HepG2 (cell line): Measurements from ENCODE around the gene ALG14. TPM values are rescaled to one million over a fixed set of nuclear protein-coding genes. Genes with fewer than 3 reads are reported as not detected.

Experiments
- ATAC-seq: fragments of 200-7000 bp; cut with Tn5 transposase; 3 replicates; pipeline ENCODE4 v1.9.1; 2020; ENCODE audit warnings: mild to moderate bottlenecking, moderate library complexity
- BruUV-seq: library from RNA; stranded (reverse); fragments of 400-500 nt; replicated peaks from 2 replicates; lab custom pipeline; 2021; lab: Mats Ljungman, UMichigan
- CTCF ChIA-PET: fragments of 300-600 bp; formaldehyde crosslinking; extraction: SDS; loops from one replicate; lab custom pipeline; 2021; ENCODE audit warnings: low total read pairs, inconsistent platforms, low intra/inter-chr PET ratio; lab: Yijun Ruan, JAX
- POLR2A ChIA-PET: fragments of 350-600 bp; sonication (Branson Sonifier 250); formaldehyde crosslinking; loops from one replicate; lab custom pipeline; 2020; ENCODE audit warnings: antibody characterized with exemption, inconsistent platforms; lab: Yijun Ruan, JAX
- DNase-seq: peaks from one replicate; pipeline ENCODE4 v3.0.0-alpha.2; 2015; ENCODE audit warnings: low spot score
- FAIRE-seq: peaks from 3 replicates; lab custom pipeline; 2011; peaks lifted over from hg19 to GRCh38; lab: Jason Lieb, UNC
- H2AFZ ChIP-seq: one replicate; pipeline ENCODE4 v1.6.1; 2011; ENCODE audit warnings: low read length, inconsistent platforms
- H3K27ac ChIP-seq: fragments of 300-600 bp; 3 replicates; pipeline ENCODE4 v1.8.0; 2011; ENCODE audit warnings: mixed run types, mild to moderate bottlenecking, mixed read lengths, low read length, inconsistent platforms; ENCODE audit not compliant: insufficient read depth; ENCODE audit errors: extremely low read length
- H3K27me3 ChIP-seq, 2 experiments: fragments of 200-600 bp in 1 of 2; 2 replicates in 1 of 2; 3 replicates in 1 of 2; pipeline versions ENCODE4 v1.6.0 to v1.8.0; 2011; ENCODE audit warnings: low read length in 2 of 2, mild to moderate bottlenecking in 2 of 2, moderate library complexity in 2 of 2, inconsistent platforms in 1 of 2; ENCODE audit not compliant: insufficient read depth in 2 of 2, control insufficient read depth in 1 of 2
- H3K36me3 ChIP-seq, 2 experiments: fragments of 200-600 bp in 1 of 2; replicated peaks in 1 of 2; 2 replicates in 1 of 2; 3 replicates in 1 of 2; pipeline versions ENCODE4 v1.5.1 to v1.8.0; 2011; ENCODE audit warnings: low read length in 2 of 2, inconsistent platforms in 1 of 2; ENCODE audit not compliant: insufficient read depth in 2 of 2, control insufficient read depth in 1 of 2
- H3K4me1 ChIP-seq: 2 replicates; pipeline ENCODE4 v1.5.1; 2012; ENCODE audit warnings: low read length, inconsistent platforms; ENCODE audit not compliant: insufficient read depth
- H3K4me2 ChIP-seq: 2 replicates; pipeline ENCODE4 v1.6.0; 2011; ENCODE audit warnings: low read depth, low read length, inconsistent platforms
- H3K4me3 ChIP-seq, 3 experiments: fragments of 200-600 bp in 1 of 3; sonication (generic), shearing (Covaris generic) in 1 of 3; replicated peaks in 1 of 3; 2 replicates each; pipeline ENCODE4 v1.5.1; 2011 to 2016; ENCODE audit warnings: low read length in 3 of 3, inconsistent platforms in 2 of 3, low read depth in 2 of 3, mild to moderate bottlenecking in 2 of 3, control low read depth in 1 of 3, mixed read lengths in 1 of 3; ENCODE audit not compliant: insufficient read depth in 1 of 3
- H3K79me2 ChIP-seq: one replicate; pipeline ENCODE4 v1.6.1; 2011; ENCODE audit warnings: low read length, inconsistent platforms; ENCODE audit not compliant: insufficient read depth
- H3K9ac ChIP-seq: 2 replicates; pipeline ENCODE4 v1.6.0; 2011; ENCODE audit warnings: mild to moderate bottlenecking, low read depth, low read length, inconsistent platforms; ENCODE audit not compliant: insufficient read depth
- H3K9me3 ChIP-seq: 2 replicates; pipeline ENCODE4 v1.5.1; 2012; ENCODE audit warnings: mild to moderate bottlenecking, low read length
- H4K20me1 ChIP-seq: 2 replicates; pipeline ENCODE4 v1.6.0; 2011; ENCODE audit warnings: inconsistent platforms, mild to moderate bottlenecking, low read length, moderate library complexity; ENCODE audit not compliant: insufficient read depth
- AGO1 ChIP-seq: fragments of 200-400 bp; formaldehyde crosslinking; IDR thresholded peaks from 2 replicates; pipeline ENCODE4 v1.6.1; 2017; ENCODE audit warnings: mild to moderate bottlenecking, low read depth, low read length, moderate library complexity; ENCODE audit not compliant: poor library complexity, severe bottlenecking
- ARID2 ChIP-seq: sonication (generic); formaldehyde crosslinking; IDR thresholded peaks from 2 replicates; pipeline ENCODE4 v1.8.1; 2022; ENCODE audit warnings: mild to moderate bottlenecking, missing genetic modification reagents, borderline replicate concordance
- NFKB2 ChIP-seq: sonication (generic); formaldehyde crosslinking; IDR thresholded peaks from 2 replicates; pipeline ENCODE4 v1.4.0; 2020; ENCODE audit warnings: missing genetic modification reagents, borderline replicate concordance
- RCOR2 ChIP-seq: IDR thresholded peaks from 2 replicates; pipeline ENCODE4 v1.6.1; 2016; ENCODE audit warnings: missing biosample characterization, missing genetic modification reagents
- U2AF2 ChIP-seq: fragments of 200-400 bp; formaldehyde crosslinking; IDR thresholded peaks from 2 replicates; pipeline ENCODE4 v1.6.1; 2017; ENCODE audit warnings: low read depth, mild to moderate bottlenecking, low read length
- ZKSCAN1 ChIP-seq: fragments of 150-350 bp; IDR thresholded peaks from 2 replicates; pipeline ENCODE4 v1.6.1; 2014; ENCODE audit warnings: low read length
- ZKSCAN5 ChIP-seq: sonication (generic); formaldehyde crosslinking; IDR thresholded peaks from 2 replicates; pipeline ENCODE4 v1.5.1; 2020; ENCODE audit warnings: mild to moderate bottlenecking, missing genetic modification reagents
- ZNF713 ChIP-seq: sonication (generic); formaldehyde crosslinking; IDR thresholded peaks from 2 replicates; pipeline ENCODE4 v1.4.0; 2020; ENCODE audit warnings: mild to moderate bottlenecking, missing genetic modification reagents
- WGBS: methylation state at CpG from one replicate; pipeline ENCODE4 v1.1.6; 2017; ENCODE audit warnings: low lambda C conversion rate; 5-methylcytosine and 5-hydroxymethylcytosine counted together
- in situ Hi-C: cut with HindIII; loops from 2 replicates; pipeline ENCODE4 v1.10.0; 2017; ENCODE audit warnings: low pct_unique_long_range_greater_than_20kb; ENCODE audit not compliant: extremely low pct_ligation_motif_present
- intact Hi-C: fragments of 100-400 bp; cut with micrococcal nuclease; formaldehyde crosslinking; loops from one replicate; pipeline ENCODE4 v1.10.0; 2022; ENCODE audit not compliant: unreplicated experiment
- polyA plus RNA-seq, 8 experiments: library from polyadenylated mRNA; depleted of rRNA in 3 of 8; stranded (reverse) in 7 of 8; unstranded in 1 of 8; fragments of >200 nt; fragmentation: Illumina TruSeq in 4 of 8; extraction: Trizol in 4 of 8; gene quantifications; 2 replicates each; pipeline versions ENCODE4 v1.2.1 to v1.2.3, GENCODE V29; 2011 to 2016; ENCODE audit warnings: low read depth in 4 of 8, missing spikeins in 1 of 8, mixed read lengths in 1 of 8; ENCODE audit not compliant: insufficient read depth in 1 of 8
- total RNA-seq, 5 experiments: library from RNA; depleted of rRNA; stranded (reverse); fragments of >200 nt; fragmentation: Illumina TruSeq; extraction: Trizol; gene quantifications; 2 replicates each; pipeline ENCODE4 v1.2.3, GENCODE V29; 2016; ENCODE audit warnings: low read depth in 1 of 5
- TF ChIP-seq, protein P1 (sequence below): sonication (generic); formaldehyde crosslinking; IDR thresholded peaks from 2 replicates; pipeline ENCODE4 v1.4.0; 2020; ENCODE audit warnings: missing genetic modification reagents

Gene ALG14
- total and polyA plus RNA-seq, 2 of the 13 experiments (the other 11 are each of a cell fraction or from before 2014, with no cell fraction given), result 4.5 to 12.7 TPM

GRCh38 chr1:95021805-95022643 is 50.7 kb downstream of the ALG14 start:
- Histone ChIP-seq H4K20me1 (no peaks in the 10 kb centered on the region), H3K4me2 (no peak overlapping the region), H3K9ac (no peak overlapping the region), H3K4me1 (peaks cover 35% of the 10 kb centered on the region), H3K27ac (no peak overlapping the region), H3K4me3 (no peak overlapping the region), H2AFZ (no peak overlapping the region), H3K9me3 (no peaks in the 10 kb centered on the region), H3K36me3 (no peaks in the 10 kb centered on the region), H3K79me2 (no peaks in the 10 kb centered on the region), H3K27me3 (no peaks in the 10 kb centered on the region)
- DNase-seq, result no peak
- POLR2A ChIA-PET, result no interaction called here
- CTCF ChIA-PET, result no interaction called here
- ATAC-seq, result no peak
- TF ChIP-seq ZKSCAN5 (CRISPR knock-in tag), result no peak
- TF ChIP-seq ARID2 (CRISPR knock-in tag), result no peak
- no peak for TF ChIP-seq U2AF2
- TF ChIP-seq, protein P1, sequence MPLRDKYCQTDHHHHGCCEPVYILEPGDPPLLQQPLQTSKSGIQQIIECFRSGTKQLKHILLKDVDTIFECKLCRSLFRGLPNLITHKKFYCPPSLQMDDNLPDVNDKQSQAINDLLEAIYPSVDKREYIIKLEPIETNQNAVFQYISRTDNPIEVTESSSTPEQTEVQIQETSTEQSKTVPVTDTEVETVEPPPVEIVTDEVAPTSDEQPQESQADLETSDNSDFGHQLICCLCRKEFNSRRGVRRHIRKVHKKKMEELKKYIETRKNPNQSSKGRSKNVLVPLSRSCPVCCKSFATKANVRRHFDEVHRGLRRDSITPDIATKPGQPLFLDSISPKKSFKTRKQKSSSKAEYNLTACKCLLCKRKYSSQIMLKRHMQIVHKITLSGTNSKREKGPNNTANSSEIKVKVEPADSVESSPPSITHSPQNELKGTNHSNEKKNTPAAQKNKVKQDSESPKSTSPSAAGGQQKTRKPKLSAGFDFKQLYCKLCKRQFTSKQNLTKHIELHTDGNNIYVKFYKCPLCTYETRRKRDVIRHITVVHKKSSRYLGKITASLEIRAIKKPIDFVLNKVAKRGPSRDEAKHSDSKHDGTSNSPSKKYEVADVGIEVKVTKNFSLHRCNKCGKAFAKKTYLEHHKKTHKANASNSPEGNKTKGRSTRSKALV (CRISPR knock-in tag), result no peak
- in situ Hi-C loops (no loop called here), intact Hi-C loops (no loop called here)
- WGBS, result 92% methylated on average over 7 of the region's 7 CpGs
- FAIRE-seq, result no peak
- no TSS peak for BruUV-seq

- DNase-seq (no peak), ATAC-seq (no peak), FAIRE-seq (no peak)
- H3K36me3 ChIP-seq, result no peaks in the 10 kb centered on the region
- WGBS, result 100% methylated on average over 4 of the region's 4 CpGs
- POLR2A ChIA-PET, result no interaction called here
- H3K27me3 ChIP-seq, result no peaks in the 10 kb centered on the region
- intact Hi-C loops (no loop called here), in situ Hi-C loops (no loop called here)
- TF ChIP-seq ZKSCAN1 (no peak), ZNF713 (CRISPR knock-in tag) (no peak), RCOR2 (CRISPR knock-in tag) (no peak), AGO1 (no peak), NFKB2 (no peak)
- H4K20me1 ChIP-seq, result no peaks in the 10 kb centered on the region
- no peak overlapping the region for H2AFZ ChIP-seq
- CTCF ChIA-PET, result no interaction called here
- H3K9me3 ChIP-seq, result no peaks in the 10 kb centered on the region
- no peak overlapping the region for H3K9ac ChIP-seq
- no peak overlapping the region for H3K27ac ChIP-seq
- H3K4me3 ChIP-seq, result no peak overlapping the region
- H3K4me2 ChIP-seq, result no peak overlapping the region
- peaks cover 44% of the 10 kb centered on the region for H3K4me1 ChIP-seq
- BruUV-seq, result no TSS peak
- H3K79me2 ChIP-seq, result no peaks in the 10 kb centered on the region
Measured at GRCh38 chr1:95021119-95021518, 51.6 kb downstream of the ALG14 start.
